NCI-H2081 (cell line): Measurements from ENCODE around the gene PTPRN2.
"Not testable (repeated sequence)": the region's sequence is repeated elsewhere in the genome, so short reads cannot be mapped to it uniquely, and the experiment has no call there.

ENCODE experiments used
- DNase-seq, 2 experiments: peaks; one replicate each; lab custom pipeline; 2025; lab: John Stamatoyannopoulos, UW

PTPRN2 gene

DNA sequence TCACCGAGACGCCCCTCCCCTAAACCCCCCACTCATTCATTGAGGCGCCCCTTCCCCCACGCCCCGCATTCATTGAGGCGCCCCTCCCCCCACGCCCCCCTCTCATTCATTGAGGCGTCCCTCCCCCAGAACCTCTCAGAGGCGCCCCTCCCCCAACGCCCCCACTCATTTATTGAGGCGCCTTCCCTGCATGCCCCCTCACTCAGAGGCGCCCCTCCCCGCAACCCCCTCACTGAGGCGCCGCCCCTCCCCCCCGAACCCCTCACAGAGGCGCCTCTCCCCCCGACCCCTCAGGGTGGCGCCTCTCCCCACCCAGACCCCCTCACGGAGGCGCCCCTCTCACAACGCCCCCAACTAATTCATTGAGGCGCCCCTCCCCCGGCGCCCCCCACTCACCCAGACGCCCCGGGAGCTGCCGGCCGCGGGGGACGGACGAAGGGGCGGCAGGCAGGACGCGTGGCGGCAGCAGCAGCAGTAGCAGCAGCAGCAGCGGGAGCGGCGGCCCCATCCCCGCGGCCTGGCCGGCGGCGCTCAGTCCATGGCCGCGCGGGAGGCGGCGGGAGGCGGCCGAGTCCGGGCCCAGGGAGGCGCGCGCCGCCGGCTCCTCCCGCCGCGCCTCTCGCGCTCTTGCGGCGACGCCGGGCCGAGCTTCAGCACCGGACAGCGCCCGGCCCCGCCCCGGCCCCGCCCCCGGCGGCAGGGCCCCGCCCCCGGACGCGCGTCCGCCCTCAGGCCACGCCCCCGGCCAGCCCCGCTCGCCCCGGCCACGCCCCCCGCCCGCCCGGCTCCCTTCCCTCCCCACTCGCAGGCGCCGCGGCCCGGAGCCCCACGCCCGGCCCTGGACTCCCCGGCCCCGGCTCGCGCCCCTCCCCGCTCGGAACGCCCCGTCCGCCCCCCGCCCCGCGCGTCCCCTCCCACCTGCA, at the start of gene PTPRN2:
TSS of gene PTPRN2 (minus strand) at position 662 of the 923 bp plus-strand sequence.
- DNase-seq: peak; percentile 73 to 84

DNA sequence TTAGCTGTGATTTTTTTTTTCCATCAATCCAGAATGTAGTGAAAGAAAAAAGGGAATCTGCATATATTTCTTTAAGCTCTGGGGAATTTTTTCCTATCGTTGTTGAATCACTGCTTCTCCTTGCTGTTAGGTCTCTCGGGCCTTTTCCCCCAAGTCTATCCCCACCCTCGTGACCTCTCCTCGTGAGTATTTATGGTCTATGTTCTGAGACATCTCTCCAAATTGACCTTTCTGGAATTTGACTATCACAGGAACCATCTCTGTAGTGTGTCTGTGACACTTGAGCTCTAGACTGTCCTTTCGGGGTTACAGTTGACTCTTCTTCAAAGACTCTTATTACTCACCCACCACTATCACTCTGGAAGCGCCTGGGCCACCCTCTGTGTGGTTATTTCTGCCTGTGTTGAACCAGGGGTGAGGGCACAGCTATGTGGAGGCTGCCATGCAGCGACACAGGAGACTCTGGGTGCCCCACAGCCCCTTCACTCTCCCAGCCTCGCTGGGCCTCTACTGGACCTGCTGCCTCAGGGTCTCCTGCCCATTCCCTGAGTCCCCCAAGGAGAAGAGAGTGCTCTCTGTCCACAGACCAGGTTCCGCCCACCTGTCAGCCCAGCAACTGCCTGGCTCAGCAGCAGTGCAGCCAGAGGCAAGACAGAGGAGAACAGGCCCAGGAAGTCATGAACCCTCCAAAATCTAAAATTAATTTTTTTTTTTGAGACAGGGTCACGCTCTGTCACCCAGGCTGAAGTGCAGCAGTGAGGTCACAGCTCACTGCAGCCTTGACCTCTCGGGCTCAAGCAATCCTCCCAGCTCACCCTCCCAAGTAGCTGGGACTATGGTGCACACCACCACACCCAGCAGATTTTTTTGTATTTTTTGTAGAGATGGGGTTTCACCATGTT, 45.7 kb upstream of the PTPRN2 start:
- no peak for DNase-seq

DNA sequence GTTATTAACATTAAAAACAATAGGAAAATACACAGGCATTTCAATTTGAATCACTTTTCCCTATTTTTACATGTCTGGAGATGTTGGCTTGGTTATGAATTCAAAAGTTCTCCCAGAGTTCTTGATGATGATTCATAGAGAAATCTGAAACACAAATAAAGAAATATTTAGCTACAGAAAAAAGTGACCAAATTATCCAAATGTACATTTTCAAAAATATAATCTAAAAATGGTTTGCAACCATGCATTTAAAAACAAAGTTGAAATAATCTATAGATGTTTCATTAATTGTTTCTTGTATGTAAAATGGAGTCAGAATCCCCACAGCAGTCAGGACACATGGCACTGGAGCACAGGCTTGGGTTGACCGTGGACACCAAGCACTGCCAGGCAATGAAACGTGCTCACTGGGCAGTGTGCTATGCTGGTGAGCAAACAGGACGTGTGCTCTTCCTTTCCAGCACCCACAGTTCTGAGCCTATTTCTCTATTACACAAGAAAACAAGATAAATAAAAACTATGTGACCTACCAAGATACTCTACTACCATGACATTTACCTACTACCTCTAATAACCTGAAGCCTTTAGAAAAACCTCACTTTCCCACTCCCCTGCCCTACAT, 44.1 kb upstream of the PTPRN2 start:
- DNase-seq: no peak

DNA sequence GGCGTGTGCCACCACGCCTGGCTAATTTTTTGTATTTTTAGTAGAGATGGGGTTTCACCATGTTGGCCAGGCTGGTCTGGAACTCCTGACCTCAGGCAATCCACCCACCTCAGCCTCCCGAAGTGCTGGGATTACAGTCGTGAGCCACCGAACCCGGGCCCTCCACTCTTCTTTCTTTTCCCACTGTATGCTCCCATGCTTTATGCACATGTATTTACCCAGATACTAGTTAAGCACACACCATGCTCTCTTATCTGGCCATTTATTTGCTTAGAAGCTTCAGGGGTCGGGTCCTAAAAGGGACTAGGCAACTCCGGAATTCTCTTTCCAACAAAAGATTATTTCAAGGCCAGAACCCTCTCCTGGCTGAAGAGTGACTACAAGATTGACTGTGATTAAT, 38.7 kb upstream of the PTPRN2 start:
- not testable (repeated sequence) for DNase-seq

DNA sequence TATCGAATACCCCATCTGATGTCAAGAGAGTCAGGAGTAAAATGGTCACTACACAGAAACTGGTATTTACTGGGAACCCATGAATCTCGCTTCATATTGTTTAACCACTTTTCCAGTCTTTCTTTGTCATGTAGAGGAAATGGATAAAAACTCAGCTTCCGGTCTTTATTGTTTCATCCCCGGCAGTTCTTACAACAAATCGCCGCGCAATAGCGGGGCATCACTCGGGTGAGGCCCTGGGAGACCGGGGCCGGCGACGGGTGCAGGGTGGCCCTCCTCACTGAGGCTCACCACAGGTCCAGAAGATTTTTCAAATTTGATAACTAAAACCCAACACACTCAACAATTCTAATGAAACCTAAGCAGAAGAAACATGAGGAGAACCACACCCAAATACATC, 35.6 kb upstream of the PTPRN2 start:
- no peak for DNase-seq

DNA sequence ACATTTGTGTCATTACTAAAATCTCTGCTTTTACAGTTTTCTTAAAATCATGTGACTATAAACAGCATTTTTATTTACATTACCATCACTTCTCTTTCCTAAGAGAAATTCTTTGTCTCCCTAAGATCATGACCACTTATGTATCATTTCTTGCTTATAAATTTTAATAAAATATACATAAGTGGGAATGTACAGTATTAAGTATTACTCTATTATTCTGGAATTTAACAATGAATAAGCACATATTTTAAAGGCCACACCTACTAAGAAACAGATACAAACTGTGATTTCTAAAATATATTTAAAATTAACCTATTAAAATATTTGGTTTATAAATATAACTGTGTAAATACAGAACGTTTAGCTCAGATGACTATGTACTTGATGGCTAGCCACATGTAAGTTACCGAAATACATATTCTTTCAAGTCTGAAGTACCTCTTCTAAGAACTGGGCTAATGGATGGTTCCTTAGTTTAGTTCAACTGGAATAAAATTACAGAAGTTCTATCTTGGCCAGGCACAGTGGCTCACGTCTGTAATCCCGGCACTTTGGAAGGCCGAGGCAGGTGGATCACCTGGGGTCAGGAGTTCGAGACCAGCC, 33.3 kb upstream of the PTPRN2 start:
- DNase-seq: no peak

DNA sequence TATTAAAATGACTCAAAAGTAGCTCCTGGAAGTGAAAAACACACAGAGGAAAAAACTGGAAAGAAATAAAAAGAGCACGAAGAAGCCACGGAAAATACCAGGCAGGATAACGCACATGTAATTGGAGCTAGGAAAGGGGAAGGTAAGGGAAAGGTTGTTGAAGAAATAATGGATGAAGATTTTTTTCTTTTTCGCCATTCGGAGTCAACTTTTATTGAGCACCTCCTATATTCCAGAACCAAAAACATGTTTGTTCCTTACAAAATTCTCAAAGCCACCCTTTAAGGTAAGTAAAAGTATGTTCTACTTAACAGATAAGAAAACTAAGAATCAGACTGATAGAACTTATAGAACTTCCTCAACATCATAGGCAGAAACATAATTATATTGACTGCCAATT, 32.8 kb upstream of the PTPRN2 start:
- DNase-seq: no peak

DNA sequence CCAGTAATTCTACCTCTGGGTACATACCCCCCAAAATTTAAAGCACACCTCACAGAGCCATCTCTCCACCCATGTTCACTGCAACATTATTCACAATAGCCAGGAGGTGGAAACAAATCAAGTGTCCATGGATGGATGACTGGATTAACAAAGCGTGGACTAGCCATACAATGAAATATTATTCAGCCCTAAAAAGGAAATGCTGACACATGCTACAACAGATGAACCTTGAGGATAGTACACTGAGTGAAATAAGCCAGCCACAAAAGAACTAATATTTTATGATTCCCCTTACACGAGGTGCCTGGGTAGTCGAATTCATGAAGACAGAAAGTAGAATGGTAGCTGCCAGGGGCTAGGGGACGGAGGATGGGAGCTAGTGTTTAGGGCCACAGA, 31.1 kb upstream of the PTPRN2 start:
- no peak for DNase-seq

DNA sequence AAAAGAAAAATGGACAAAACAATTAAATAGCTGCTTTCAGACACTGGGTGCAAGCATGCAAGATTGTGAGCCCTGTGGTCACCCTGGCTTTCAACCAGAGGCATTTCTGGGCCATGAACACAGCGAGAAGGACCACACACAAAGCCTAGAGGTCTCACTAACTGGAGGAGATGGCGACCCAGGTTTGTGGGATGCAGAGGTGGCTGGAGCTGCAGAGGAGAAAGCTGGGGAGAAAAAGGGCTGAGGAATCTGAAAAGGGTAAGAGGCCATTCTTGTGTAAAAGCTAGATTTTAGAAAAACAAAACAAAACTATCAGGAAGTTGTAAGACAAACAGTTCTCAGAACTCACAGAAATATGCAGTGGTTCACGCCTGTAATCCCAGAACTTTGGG, 30.1 kb upstream of the PTPRN2 start:
- DNase-seq: no peak

DNA sequence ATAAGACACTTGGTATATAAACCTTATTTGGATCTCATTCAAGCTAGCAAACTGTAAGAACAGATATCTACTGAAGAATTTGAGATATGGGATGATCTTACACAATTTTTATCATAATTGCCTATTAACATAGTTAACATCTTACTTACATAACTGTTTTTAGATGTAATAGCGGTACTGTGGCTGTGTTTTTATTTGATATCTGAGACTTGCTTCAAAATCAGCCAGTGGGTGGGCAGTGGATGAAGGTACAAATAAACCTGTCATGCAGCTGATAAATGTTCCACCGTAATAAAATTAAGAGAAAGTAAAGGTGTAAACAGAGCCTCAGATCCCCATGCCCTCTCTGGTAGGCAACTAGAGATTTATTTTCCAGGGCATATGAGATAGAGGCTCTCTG, 28.4 kb upstream of the PTPRN2 start:
- DNase-seq: peak in 1 of 2 experiments; percentile 25

DNA sequence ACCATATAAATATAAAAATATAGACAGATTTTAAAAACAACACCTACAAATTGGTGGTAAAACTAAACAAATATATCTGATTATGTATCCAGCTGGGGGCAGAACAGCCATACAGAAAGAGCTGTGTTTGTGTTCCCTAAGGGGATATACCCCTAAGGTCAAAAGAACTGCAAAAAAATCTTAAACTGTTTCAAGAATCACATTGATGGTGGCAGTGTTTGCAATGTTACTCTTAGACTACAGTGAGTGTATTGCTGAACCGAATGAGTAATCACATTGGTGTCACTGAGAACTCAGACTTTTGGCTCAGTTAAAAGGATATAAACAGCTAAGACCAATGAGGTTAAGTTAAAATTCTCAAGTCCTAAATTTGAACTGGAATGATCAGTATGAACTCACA, 27.1 kb upstream of the PTPRN2 start:
- no peak for DNase-seq

DNA sequence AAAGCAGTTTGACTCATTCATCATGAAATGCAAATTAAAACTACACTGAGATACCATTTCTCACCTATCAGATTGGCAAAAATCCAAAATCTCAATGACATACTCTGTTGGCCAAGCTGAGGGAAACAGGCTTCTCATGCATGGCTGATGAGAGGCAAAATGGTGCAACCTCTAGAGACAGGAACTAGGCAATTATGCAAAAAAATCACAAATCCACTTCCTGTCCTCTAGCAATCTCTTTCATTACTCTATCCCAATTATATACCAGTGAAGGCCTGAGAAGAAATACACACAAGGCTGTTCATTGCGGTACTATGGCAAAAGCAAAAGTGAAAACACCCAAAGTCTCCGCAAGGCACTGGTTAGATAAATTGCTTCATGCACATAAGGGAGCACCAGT, 25.9 kb upstream of the PTPRN2 start:
- peak; percentile 34 to 75 for DNase-seq

DNA sequence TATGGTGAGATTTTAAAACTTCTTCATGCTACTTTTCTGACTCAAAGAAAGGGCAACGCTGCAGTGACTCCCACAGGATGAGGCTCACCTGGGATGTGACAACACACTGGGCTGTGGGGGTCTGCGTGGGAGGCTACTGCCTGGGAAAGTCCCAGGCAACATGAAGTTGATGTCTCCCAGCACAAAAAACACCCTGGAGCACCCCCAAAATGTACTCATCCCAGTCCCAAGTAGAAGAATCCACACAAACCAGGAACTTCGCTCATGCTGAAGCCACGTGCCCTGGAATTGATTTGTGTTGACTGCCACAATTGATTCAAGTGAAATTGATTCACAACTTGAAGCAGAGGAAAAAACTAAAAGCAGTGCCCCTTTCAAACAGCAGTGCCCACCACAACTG, 24.9 kb upstream of the PTPRN2 start:
- DNase-seq: no peak

DNA sequence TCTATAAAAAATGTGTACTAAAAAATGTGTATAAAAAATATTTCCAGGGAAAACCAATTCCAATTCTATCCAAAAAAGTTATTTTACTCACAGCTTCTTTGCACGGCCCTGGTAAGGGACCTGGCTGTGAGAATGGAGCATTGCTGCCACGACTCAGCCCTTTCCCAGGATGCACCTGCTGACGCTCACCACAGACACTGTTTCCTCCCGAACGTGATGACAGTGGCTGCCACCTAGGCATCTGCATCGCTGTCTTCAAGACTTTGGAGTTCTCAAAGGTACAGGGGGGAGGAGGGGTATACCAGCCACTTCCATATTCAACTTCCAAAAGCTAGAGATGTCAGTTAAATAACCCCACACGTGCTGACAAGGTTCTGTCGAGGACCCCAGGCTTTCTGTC, 23.9 kb upstream of the PTPRN2 start:
- no peak for DNase-seq

DNA sequence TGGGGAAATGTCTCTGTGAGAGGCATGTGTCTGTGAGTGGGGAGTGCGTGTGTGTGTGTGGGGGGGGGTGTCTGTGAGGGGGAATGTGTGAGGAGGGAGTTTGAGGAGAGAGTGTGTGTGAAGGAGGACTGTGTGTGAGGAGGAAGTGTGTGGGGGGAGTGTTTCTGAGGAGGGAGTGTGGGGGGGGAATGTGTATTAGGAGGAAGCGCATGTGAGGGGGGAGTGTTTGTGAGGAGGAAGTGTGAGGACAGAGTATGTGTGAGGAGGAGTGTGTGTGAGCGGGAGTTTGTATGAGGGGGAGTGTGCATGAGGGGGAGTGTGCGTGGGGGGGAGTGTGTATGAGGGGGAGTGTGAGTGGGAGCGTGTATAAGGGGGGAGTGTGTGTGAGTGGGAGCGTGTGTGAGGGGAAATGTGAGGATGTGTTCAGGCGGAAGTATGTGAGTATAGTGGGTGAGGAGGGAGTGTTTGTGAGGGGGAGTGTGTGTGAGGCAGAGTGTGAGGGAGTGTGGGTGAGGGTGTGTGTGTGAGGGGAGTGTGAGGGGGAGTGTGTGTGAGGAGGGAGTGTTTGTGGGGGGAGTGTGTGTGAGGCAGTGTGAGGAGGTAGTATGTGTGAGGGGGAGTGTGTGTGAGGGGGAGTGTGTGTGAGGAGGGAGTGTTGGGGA, 21.8 kb upstream of the PTPRN2 start:
- DNase-seq: no peak

DNA sequence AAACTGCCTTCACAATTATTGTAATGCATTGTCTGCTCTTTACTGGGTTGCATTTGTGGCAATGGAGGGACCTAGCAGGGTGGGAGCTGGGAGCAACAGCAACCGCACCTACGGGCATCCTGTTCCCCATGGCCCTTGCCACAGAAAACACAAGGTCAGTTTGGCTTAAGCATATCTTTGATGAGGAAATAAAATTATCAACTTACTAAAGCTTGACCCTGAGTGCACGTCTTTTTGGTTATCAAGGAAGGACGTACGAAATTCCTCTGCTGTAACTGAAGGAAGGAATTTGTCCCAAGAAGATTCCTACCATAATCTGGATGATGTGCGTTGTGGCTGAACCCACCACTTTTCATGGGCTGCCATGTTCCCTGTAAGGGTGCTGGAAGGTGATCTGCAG, 19.9 kb upstream of the PTPRN2 start:
- no peak for DNase-seq

DNA sequence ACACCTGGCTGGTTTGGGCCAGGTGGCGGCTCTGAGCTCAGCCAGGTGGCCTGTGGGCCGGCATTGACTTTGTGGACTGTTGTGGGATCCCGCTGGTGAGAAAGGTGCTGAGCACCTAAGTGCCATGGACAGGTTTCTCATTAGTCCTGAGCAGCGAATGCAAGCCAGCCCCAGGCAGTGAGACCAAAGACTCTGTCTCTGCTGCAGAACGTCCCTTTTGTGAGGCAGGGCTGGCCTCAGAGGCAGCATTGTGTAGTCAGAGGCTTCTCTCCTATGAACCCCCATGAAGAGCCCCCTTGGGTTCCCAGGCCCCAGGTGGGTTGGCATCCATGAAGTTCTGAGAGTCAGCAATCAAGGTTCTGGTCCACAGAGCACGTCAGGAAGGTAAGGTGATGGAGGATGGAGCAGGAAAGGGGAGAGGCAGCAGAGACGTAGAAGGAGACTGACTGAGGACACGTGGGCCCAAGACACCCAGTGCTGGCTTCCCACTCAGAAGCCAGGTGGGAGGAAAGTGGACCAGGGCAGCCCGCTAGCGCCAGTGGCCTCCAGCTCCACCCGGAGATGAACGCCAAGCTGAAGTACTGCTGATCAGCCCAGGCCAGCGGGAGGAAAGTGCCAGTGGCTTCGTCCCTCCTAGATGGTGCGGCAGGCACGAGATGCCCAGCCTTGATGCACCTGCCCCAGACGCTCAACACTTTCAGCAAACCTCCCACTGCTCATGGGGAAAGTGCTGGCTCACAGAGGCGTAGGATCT, 19.2 kb upstream of the PTPRN2 start:
- DNase-seq: no peak

DNA sequence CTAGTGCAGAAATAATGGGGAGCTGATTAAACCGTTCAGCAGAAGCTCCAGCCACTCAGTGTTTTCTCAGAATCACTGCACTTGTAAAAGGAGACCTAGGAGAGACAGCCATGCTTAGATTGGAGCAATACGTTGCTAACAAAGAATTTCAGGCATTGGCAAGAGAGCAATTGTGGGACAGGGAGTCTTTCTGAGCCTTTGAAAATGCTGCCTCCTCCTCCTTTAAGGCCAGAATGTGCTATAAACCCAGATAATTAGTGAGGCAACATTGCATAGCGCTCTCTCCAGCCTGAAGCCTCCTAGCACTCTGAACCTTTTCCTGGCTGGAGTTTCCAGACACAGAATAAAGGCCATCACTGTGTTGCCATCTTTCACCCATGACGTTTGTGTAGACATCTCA, 18.5 kb upstream of the PTPRN2 start:
- DNase-seq: no peak

DNA sequence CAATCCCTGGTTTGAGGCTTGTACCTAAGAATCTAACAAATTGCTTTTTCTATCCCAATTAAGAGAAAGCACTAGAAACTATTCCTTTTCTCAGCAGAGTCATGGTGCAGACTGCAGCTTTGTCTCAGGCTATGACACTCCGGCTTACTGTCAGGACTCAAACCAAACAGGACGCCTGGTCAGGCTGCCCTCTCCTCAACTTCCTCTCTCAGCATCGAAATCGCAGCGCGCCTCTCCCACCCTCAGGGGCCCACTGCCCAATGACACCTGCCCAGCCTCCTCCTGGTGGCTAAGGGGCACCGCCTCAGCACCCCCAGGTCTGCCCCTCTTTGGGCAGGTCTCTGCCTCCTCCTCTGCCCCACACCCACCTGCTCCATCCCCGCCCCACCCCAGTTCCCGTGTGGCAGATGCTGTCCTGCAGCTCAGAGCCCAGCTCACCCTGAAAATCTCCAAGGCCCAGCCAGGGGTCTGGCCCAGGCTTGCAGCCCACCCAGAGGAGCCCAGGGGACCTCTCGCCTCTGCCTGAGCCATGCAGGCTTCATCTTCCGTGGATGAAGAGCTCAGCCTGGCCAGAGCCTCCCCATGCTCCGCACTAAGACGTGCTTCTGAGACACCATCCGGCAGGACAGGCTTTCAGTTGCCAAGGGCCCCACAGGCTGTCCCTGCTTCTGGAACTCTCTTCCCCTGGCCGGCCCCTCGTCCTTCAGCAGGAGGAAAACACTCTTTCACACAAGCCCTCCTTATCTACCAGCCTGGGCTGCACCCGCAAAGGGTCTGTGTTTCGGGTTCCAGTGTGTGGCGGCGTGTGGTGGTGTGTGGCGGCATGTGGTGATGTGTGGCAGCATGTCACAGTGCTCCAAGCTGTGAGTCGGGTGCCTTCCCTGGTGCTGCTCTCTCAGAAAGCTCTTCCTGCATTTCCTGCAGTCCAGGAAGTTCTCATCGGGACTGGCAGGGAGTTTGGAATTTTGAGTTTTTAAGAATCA, 16.4 kb upstream of the PTPRN2 start:
- no peak for DNase-seq
